ENCODE measurements around the gene ADAMTS9. TPM values are rescaled to one million over a fixed set of nuclear protein-coding genes. Genes with fewer than 3 reads are reported as not detected.

Gene ADAMTS9
- 100 to 1,000 TPM; 161 to 212 TPM for total RNA-seq
- polyA plus RNA-seq, result 10 to 100 TPM in 1 of 2 donors, 1 to 10 TPM in 1; 7.0 to 21.9 TPM
- long read RNA-seq, donor 1, partial matches to known transcripts, result 60 of 149 reads
- long read RNA-seq, donor 1, other reads (novel, unspliced or antisense), result 87 of 149 reads
- long read RNA-seq, donor 2, partial matches to known transcripts, result 22 of 83 reads
- long read RNA-seq, donor 2, other reads (novel, unspliced or antisense), result 60 of 83 reads

GRCh38 chr3:64687781-64688604 lies at the start of gene ADAMTS9:
ADAMTS9 (minus strand) TSS chr3:64688000; CDS start chr3:64687657, 343 bp downstream.
- 0 to 1% methylated on average over 47 to 60 of the region's 60 CpGs for WGBS, 2 donors
- peaks cover 1 to 9% of the 10 kb centered on the region in 2 donors for H3K4me1 ChIP-seq (ENCODE audit: control insufficient read depth in 1 of 2, insufficient read depth in 2 of 2, low read length in 2 of 2)
- peak; percentile 87 to 94 for DNase-seq
- intact Hi-C loops (cut with DNase I), result loop anchor here (2.0 to 10.0 kb wide), 9 partner anchors 49 to 557 kb away; no protein-coding TSS in a partner anchor
- H3K36me3 ChIP-seq (ENCODE audit: control insufficient read depth in 1 of 2, insufficient read depth in 2 of 2, low read length in 1 of 2), result no peaks in the 10 kb centered on the region
- ATAC-seq (ENCODE audit: low FRiP score), result peak; percentile 73
- peak within 1 kb of the TSS; percentile 76 to 88 for H3K4me3 ChIP-seq (ENCODE audit: low read length in 2 of 2)
- peak within 1 kb of the TSS; percentile 68 to 92 for H3K27ac ChIP-seq (ENCODE audit: low read depth in 1 of 2, low read length in 2 of 2)
- H3K9me3 ChIP-seq (ENCODE audit: control insufficient read depth, low read length), result no peaks in the 10 kb centered on the region
- no peaks in the 10 kb centered on the region for H3K27me3 ChIP-seq (ENCODE audit: control insufficient read depth in 1 of 2, insufficient read depth in 2 of 2, low read length in 1 of 2)

- 92 to 94% methylated on average over 1 of the region's 1 CpG for WGBS, 2 donors
Measured at GRCh38 chr3:64732576-64732975, 44.8 kb upstream of the ADAMTS9 start.

GRCh38 chr3:64730681-64731080 lies 42.9 kb upstream of the ADAMTS9 start:
- no peaks in the 10 kb centered on the region for H3K27me3 ChIP-seq (ENCODE audit: control insufficient read depth in 1 of 2, insufficient read depth in 2 of 2, low read length in 1 of 2)
- H3K27ac ChIP-seq (ENCODE audit: low read depth in 1 of 2, low read length in 2 of 2), result no peak overlapping the region
- H3K36me3 ChIP-seq (ENCODE audit: control insufficient read depth in 1 of 2, insufficient read depth in 2 of 2, low read length in 1 of 2), result no peaks in the 10 kb centered on the region
- intact Hi-C loops (cut with DNase I), result no loop called here
- peaks cover 9 to 16% of the 10 kb centered on the region in 2 donors for H3K4me1 ChIP-seq (ENCODE audit: control insufficient read depth in 1 of 2, insufficient read depth in 2 of 2, low read length in 2 of 2)
- no peaks in the 10 kb centered on the region for H3K9me3 ChIP-seq (ENCODE audit: control insufficient read depth, low read length)
- no peak for DNase-seq
- H3K4me3 ChIP-seq (ENCODE audit: low read length in 2 of 2), result no peak overlapping the region
- 58 to 71% methylated on average over 3 of the region's 3 CpGs for WGBS, 2 donors
- ATAC-seq (ENCODE audit: low FRiP score), result no peak

More at GRCh38 chr3:64732576-64732975, 44.8 kb upstream of the ADAMTS9 start:
- Histone ChIP-seq H3K36me3 (ENCODE audit: control insufficient read depth in 1 of 2, insufficient read depth in 2 of 2, low read length in 1 of 2) (no peaks in the 10 kb centered on the region), H3K27me3 (ENCODE audit: control insufficient read depth in 1 of 2, insufficient read depth in 2 of 2, low read length in 1 of 2) (no peaks in the 10 kb centered on the region), H3K4me1 (ENCODE audit: control insufficient read depth in 1 of 2, insufficient read depth in 2 of 2, low read length in 2 of 2) (peaks cover 8 to 11% of the 10 kb centered on the region in 2 donors), H3K9me3 (ENCODE audit: control insufficient read depth, low read length) (no peaks in the 10 kb centered on the region), H3K27ac (ENCODE audit: low read depth in 1 of 2, low read length in 2 of 2) (no peak overlapping the region), H3K4me3 (ENCODE audit: low read length in 2 of 2) (no peak overlapping the region)
- DNase-seq, result no peak
- no peak for ATAC-seq (ENCODE audit: low FRiP score)
- intact Hi-C loops (cut with DNase I), result no loop called here

GRCh38 chr3:64728994-64729393 lies 41.2 kb upstream of the ADAMTS9 start:
- 55 to 71% methylated on average over 8 of the region's 8 CpGs for WGBS, 2 donors
- Histone ChIP-seq H3K27ac (ENCODE audit: low read depth in 1 of 2, low read length in 2 of 2) (peak overlapping the region in 1 of 2 donors; percentile 43), H3K4me1 (ENCODE audit: control insufficient read depth in 1 of 2, insufficient read depth in 2 of 2, low read length in 2 of 2) (peaks cover 10 to 16% of the 10 kb centered on the region in 2 donors), H3K36me3 (ENCODE audit: control insufficient read depth in 1 of 2, insufficient read depth in 2 of 2, low read length in 1 of 2) (no peaks in the 10 kb centered on the region), H3K9me3 (ENCODE audit: control insufficient read depth, low read length) (no peaks in the 10 kb centered on the region), H3K4me3 (ENCODE audit: low read length in 2 of 2) (no peak overlapping the region), H3K27me3 (ENCODE audit: control insufficient read depth in 1 of 2, insufficient read depth in 2 of 2, low read length in 1 of 2) (no peaks in the 10 kb centered on the region)
- ATAC-seq (ENCODE audit: low FRiP score) (peak; percentile 14), DNase-seq (no peak)
- intact Hi-C loops (cut with DNase I), result no loop called here

GRCh38 chr3:64728428-64728827 lies 40.6 kb upstream of the ADAMTS9 start:
- H3K4me3 ChIP-seq (ENCODE audit: low read length in 2 of 2), result no peak overlapping the region
- 5 to 18% methylated on average over 4 of the region's 4 CpGs for WGBS, 2 donors
- no peak for DNase-seq
- H3K27me3 ChIP-seq (ENCODE audit: control insufficient read depth in 1 of 2, insufficient read depth in 2 of 2, low read length in 1 of 2), result no peaks in the 10 kb centered on the region
- peak; percentile 26 for ATAC-seq (ENCODE audit: low FRiP score)
- intact Hi-C loops (cut with DNase I), result no loop called here
- H3K36me3 ChIP-seq (ENCODE audit: control insufficient read depth in 1 of 2, insufficient read depth in 2 of 2, low read length in 1 of 2), result no peaks in the 10 kb centered on the region
- H3K27ac ChIP-seq (ENCODE audit: low read depth in 1 of 2, low read length in 2 of 2), result peak overlapping the region; percentile 34 to 43
- no peaks in the 10 kb centered on the region for H3K9me3 ChIP-seq (ENCODE audit: control insufficient read depth, low read length)
- H3K4me1 ChIP-seq (ENCODE audit: control insufficient read depth in 1 of 2, insufficient read depth in 2 of 2, low read length in 2 of 2), result peaks cover 10 to 16% of the 10 kb centered on the region in 2 donors

GRCh38 chr3:64726414-64727090 lies 38.8 kb upstream of the ADAMTS9 start:
- WGBS, 2 donors, result 65 to 66% methylated on average over 3 of the region's 3 CpGs
- H3K4me1 ChIP-seq (ENCODE audit: control insufficient read depth in 1 of 2, insufficient read depth in 2 of 2, low read length in 2 of 2), result peaks cover 10 to 21% of the 10 kb centered on the region in 2 donors
- ATAC-seq (ENCODE audit: low FRiP score) (no peak), DNase-seq (no peak)
- H3K27me3 ChIP-seq (ENCODE audit: control insufficient read depth in 1 of 2, insufficient read depth in 2 of 2, low read length in 1 of 2), result no peaks in the 10 kb centered on the region
- no peak overlapping the region for H3K4me3 ChIP-seq (ENCODE audit: low read length in 2 of 2)
- intact Hi-C loops (cut with DNase I), result no loop called here
- no peaks in the 10 kb centered on the region for H3K36me3 ChIP-seq (ENCODE audit: control insufficient read depth in 1 of 2, insufficient read depth in 2 of 2, low read length in 1 of 2)
- H3K9me3 ChIP-seq (ENCODE audit: control insufficient read depth, low read length), result no peaks in the 10 kb centered on the region
- no peak overlapping the region for H3K27ac ChIP-seq (ENCODE audit: low read depth in 1 of 2, low read length in 2 of 2)

GRCh38 chr3:64718976-64719375 lies 31.2 kb upstream of the ADAMTS9 start:
- H3K27ac ChIP-seq (ENCODE audit: low read depth in 1 of 2, low read length in 2 of 2), result no peak overlapping the region
- H3K4me1 ChIP-seq (ENCODE audit: control insufficient read depth in 1 of 2, insufficient read depth in 2 of 2, low read length in 2 of 2), result peaks cover 2 to 12% of the 10 kb centered on the region in 2 donors
- H3K9me3 ChIP-seq (ENCODE audit: control insufficient read depth, low read length), result no peaks in the 10 kb centered on the region
- DNase-seq (no peak), ATAC-seq (ENCODE audit: low FRiP score) (no peak)
- no peaks in the 10 kb centered on the region for H3K36me3 ChIP-seq (ENCODE audit: control insufficient read depth in 1 of 2, insufficient read depth in 2 of 2, low read length in 1 of 2)
- no peak overlapping the region for H3K4me3 ChIP-seq (ENCODE audit: low read length in 2 of 2)
- intact Hi-C loops (cut with DNase I), result no loop called here
- WGBS, 2 donors, result 16 to 17% methylated on average over 4 of the region's 4 CpGs
- H3K27me3 ChIP-seq (ENCODE audit: control insufficient read depth in 1 of 2, insufficient read depth in 2 of 2, low read length in 1 of 2), result no peaks in the 10 kb centered on the region

- no peaks in the 10 kb centered on the region for H3K9me3 ChIP-seq (ENCODE audit: control insufficient read depth, low read length)
- DNase-seq (no peak), ATAC-seq (ENCODE audit: low FRiP score) (no peak)
- no peaks in the 10 kb centered on the region for H3K36me3 ChIP-seq (ENCODE audit: control insufficient read depth in 1 of 2, insufficient read depth in 2 of 2, low read length in 1 of 2)
- no peak overlapping the region for H3K4me3 ChIP-seq (ENCODE audit: low read length in 2 of 2)
- 86 to 88% methylated on average over 5 of the region's 5 CpGs for WGBS, 2 donors
- peak overlapping the region; percentile 75 to 89 for H3K27ac ChIP-seq (ENCODE audit: low read depth in 1 of 2, low read length in 2 of 2)
- intact Hi-C loops (cut with DNase I), result loop anchor here in 1 of 2 donors (2.0 kb wide), 1 partner anchor 23 kb away; no protein-coding TSS in a partner anchor
- peaks cover 2 to 16% of the 10 kb centered on the region in 2 donors for H3K4me1 ChIP-seq (ENCODE audit: control insufficient read depth in 1 of 2, insufficient read depth in 2 of 2, low read length in 2 of 2)
- H3K27me3 ChIP-seq (ENCODE audit: control insufficient read depth in 1 of 2, insufficient read depth in 2 of 2, low read length in 1 of 2), result no peaks in the 10 kb centered on the region
Measured at GRCh38 chr3:64717872-64718613, 30.2 kb upstream of the ADAMTS9 start.
